ENCODE results near the gene SLC35A4. TPM values are rescaled to one million over a fixed set of nuclear protein-coding genes. Genes with fewer than 3 reads are reported as not detected.

The SLC35A4 gene
- total RNA-seq, 1 donor from 2014 or later, result 7.3 TPM

DNA sequence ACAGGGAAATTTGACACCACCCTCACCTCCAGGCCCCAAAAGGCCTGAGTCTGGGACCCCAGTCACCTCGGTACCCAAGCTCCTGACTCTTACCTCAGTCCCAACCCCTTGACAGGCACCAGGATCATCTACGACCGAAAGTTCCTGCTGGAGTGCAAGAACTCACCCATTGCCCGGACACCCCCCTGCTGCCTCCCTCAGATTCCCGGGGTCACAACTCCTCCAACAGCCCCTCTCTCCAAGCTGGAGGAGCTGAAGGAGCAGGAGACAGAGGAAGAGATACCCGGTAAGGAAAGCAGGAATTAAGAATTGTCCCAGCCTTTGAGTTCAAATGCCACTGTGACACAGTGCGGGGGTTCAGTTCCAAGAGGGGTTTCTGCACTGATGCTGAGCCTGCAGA, 15.8 kb upstream of the SLC35A4 start:
- peak overlapping the region; percentile 80 to 84 (median 83) for H3K4me3 ChIP-seq (ENCODE audit: low read length in 3 of 3)
- peak overlapping the region; percentile 99 for H3K27ac ChIP-seq (ENCODE audit: low read depth, low read length)
- peaks cover 41 to 50% (median 47%) of the 10 kb centered on the region in 3 donors for H3K4me1 ChIP-seq (ENCODE audit: control insufficient read depth in 3 of 3, insufficient read depth in 3 of 3, low read length in 3 of 3)
- H3K9me3 ChIP-seq (ENCODE audit: control insufficient read depth in 3 of 3, low read length in 3 of 3), result no peaks in the 10 kb centered on the region
- H3K36me3 ChIP-seq (ENCODE audit: control insufficient read depth in 3 of 3, insufficient read depth in 3 of 3, low read length in 3 of 3), result peaks cover 14 to 39% (median 34%) of the 10 kb centered on the region in 3 donors
- H3K27me3 ChIP-seq (ENCODE audit: control insufficient read depth in 3 of 3, insufficient read depth in 3 of 3, low read length in 3 of 3), result no peaks in the 10 kb centered on the region
- peak overlapping the region; percentile 94 to 97 (median 95) for H3K9ac ChIP-seq (ENCODE audit: low read depth in 1 of 3, low read length in 3 of 3)

GRCh38 chr5:140549237-140550144, 15.1 kb upstream of the SLC35A4 start:
- H3K36me3 ChIP-seq (ENCODE audit: control insufficient read depth in 3 of 3, insufficient read depth in 3 of 3, low read length in 3 of 3), result peaks cover 14 to 34% (median 31%) of the 10 kb centered on the region in 3 donors
- H3K4me1 ChIP-seq (ENCODE audit: control insufficient read depth in 3 of 3, insufficient read depth in 3 of 3, low read length in 3 of 3), result peaks cover 43 to 54% (median 47%) of the 10 kb centered on the region in 3 donors
- no peaks in the 10 kb centered on the region for H3K27me3 ChIP-seq (ENCODE audit: control insufficient read depth in 3 of 3, insufficient read depth in 3 of 3, low read length in 3 of 3)
- H3K9me3 ChIP-seq (ENCODE audit: control insufficient read depth in 3 of 3, low read length in 3 of 3), result no peaks in the 10 kb centered on the region
- peak overlapping the region in 1 of 3 donors; percentile 41 for H3K4me3 ChIP-seq (ENCODE audit: low read length in 3 of 3)
- H3K27ac ChIP-seq (ENCODE audit: low read depth, low read length), result peak overlapping the region; percentile 99
- H3K9ac ChIP-seq (ENCODE audit: low read depth in 1 of 3, low read length in 3 of 3), result peak overlapping the region; percentile 94 to 97 (median 95)

- Histone ChIP-seq H3K9ac (ENCODE audit: low read depth in 1 of 3, low read length in 3 of 3) (peak overlapping the region in 2 of 3 donors; percentile 94 to 97), H3K9me3 (ENCODE audit: control insufficient read depth in 3 of 3, low read length in 3 of 3) (no peaks in the 10 kb centered on the region), H3K27ac (ENCODE audit: low read depth, low read length) (peak overlapping the region; percentile 99), H3K36me3 (ENCODE audit: control insufficient read depth in 3 of 3, insufficient read depth in 3 of 3, low read length in 3 of 3) (peaks cover 14 to 29% (median 25%) of the 10 kb centered on the region in 3 donors), H3K4me3 (ENCODE audit: low read length in 3 of 3) (no peak overlapping the region), H3K4me1 (ENCODE audit: control insufficient read depth in 3 of 3, insufficient read depth in 3 of 3, low read length in 3 of 3) (peaks cover 45 to 61% (median 47%) of the 10 kb centered on the region in 3 donors), H3K27me3 (ENCODE audit: control insufficient read depth in 3 of 3, insufficient read depth in 3 of 3, low read length in 3 of 3) (no peaks in the 10 kb centered on the region)
Observed at GRCh38 chr5:140550147-140551079, 14.2 kb upstream of the SLC35A4 start.

DNA sequence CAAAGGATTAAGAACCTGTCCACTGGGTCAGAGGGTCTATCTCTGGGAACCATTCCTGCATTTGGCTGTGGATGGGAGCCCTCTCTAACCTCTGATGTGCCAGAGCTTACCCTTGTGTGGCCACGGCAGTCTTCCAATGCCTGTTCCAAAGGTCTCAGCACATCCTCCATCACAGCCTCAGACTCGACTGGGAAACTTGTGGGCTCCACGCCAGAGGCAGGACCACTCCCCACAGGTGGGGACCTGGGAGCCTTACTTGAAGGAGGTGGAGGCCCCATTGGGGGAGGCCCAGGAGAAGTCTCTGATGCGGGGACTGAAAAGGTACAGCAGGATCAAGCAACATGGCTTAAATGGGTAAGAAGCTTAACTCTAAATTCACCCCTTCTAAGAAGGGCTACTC, 12.8 kb upstream of the SLC35A4 start:
- Histone ChIP-seq H3K4me1 (ENCODE audit: control insufficient read depth in 3 of 3, insufficient read depth in 3 of 3, low read length in 3 of 3) (peaks cover 48 to 64% (median 51%) of the 10 kb centered on the region in 3 donors), H3K27ac (ENCODE audit: low read depth, low read length) (no peak overlapping the region), H3K4me3 (ENCODE audit: low read length in 3 of 3) (no peak overlapping the region), H3K36me3 (ENCODE audit: control insufficient read depth in 3 of 3, insufficient read depth in 3 of 3, low read length in 3 of 3) (peaks cover 14 to 29% (median 25%) of the 10 kb centered on the region in 3 donors), H3K9ac (ENCODE audit: low read depth in 1 of 3, low read length in 3 of 3) (no peak overlapping the region), H3K9me3 (ENCODE audit: control insufficient read depth in 3 of 3, low read length in 3 of 3) (no peaks in the 10 kb centered on the region), H3K27me3 (ENCODE audit: control insufficient read depth in 3 of 3, insufficient read depth in 3 of 3, low read length in 3 of 3) (no peaks in the 10 kb centered on the region)

GRCh38 chr5:140553657-140554056, 11.0 kb upstream of the SLC35A4 start:
- Histone ChIP-seq H3K4me1 (ENCODE audit: control insufficient read depth in 3 of 3, insufficient read depth in 3 of 3, low read length in 3 of 3) (peaks cover 37 to 54% (median 43%) of the 10 kb centered on the region in 3 donors), H3K27ac (ENCODE audit: low read depth, low read length) (no peak overlapping the region), H3K36me3 (ENCODE audit: control insufficient read depth in 3 of 3, insufficient read depth in 3 of 3, low read length in 3 of 3) (peaks cover 17 to 35% (median 25%) of the 10 kb centered on the region in 3 donors), H3K9ac (ENCODE audit: low read depth in 1 of 3, low read length in 3 of 3) (no peak overlapping the region), H3K27me3 (ENCODE audit: control insufficient read depth in 3 of 3, insufficient read depth in 3 of 3, low read length in 3 of 3) (no peaks in the 10 kb centered on the region), H3K4me3 (ENCODE audit: low read length in 3 of 3) (no peak overlapping the region), H3K9me3 (ENCODE audit: control insufficient read depth in 3 of 3, low read length in 3 of 3) (no peaks in the 10 kb centered on the region)

GRCh38 chr5:140554454-140554853, 10.2 kb upstream of the SLC35A4 start:
- Histone ChIP-seq H3K4me1 (ENCODE audit: control insufficient read depth in 3 of 3, insufficient read depth in 3 of 3, low read length in 3 of 3) (peaks cover 29 to 46% (median 35%) of the 10 kb centered on the region in 3 donors), H3K27ac (ENCODE audit: low read depth, low read length) (no peak overlapping the region), H3K9ac (ENCODE audit: low read depth in 1 of 3, low read length in 3 of 3) (no peak overlapping the region), H3K27me3 (ENCODE audit: control insufficient read depth in 3 of 3, insufficient read depth in 3 of 3, low read length in 3 of 3) (no peaks in the 10 kb centered on the region), H3K36me3 (ENCODE audit: control insufficient read depth in 3 of 3, insufficient read depth in 3 of 3, low read length in 3 of 3) (peaks cover 20 to 37% (median 25%) of the 10 kb centered on the region in 3 donors), H3K9me3 (ENCODE audit: control insufficient read depth in 3 of 3, low read length in 3 of 3) (no peaks in the 10 kb centered on the region), H3K4me3 (ENCODE audit: low read length in 3 of 3) (no peak overlapping the region)

- Histone ChIP-seq H3K4me1 (ENCODE audit: control insufficient read depth in 3 of 3, insufficient read depth in 3 of 3, low read length in 3 of 3) (peaks cover 17 to 33% (median 25%) of the 10 kb centered on the region in 3 donors), H3K4me3 (ENCODE audit: low read length in 3 of 3) (peak overlapping the region in 1 of 3 donors; percentile 76), H3K36me3 (ENCODE audit: control insufficient read depth in 3 of 3, insufficient read depth in 3 of 3, low read length in 3 of 3) (peaks cover 25 to 37% (median 26%) of the 10 kb centered on the region in 3 donors), H3K27ac (ENCODE audit: low read depth, low read length) (no peak overlapping the region), H3K9me3 (ENCODE audit: control insufficient read depth in 3 of 3, low read length in 3 of 3) (no peaks in the 10 kb centered on the region), H3K27me3 (ENCODE audit: control insufficient read depth in 3 of 3, insufficient read depth in 3 of 3, low read length in 3 of 3) (no peaks in the 10 kb centered on the region), H3K9ac (ENCODE audit: low read depth in 1 of 3, low read length in 3 of 3) (peak overlapping the region in 1 of 3 donors; percentile 97)
Observed at GRCh38 chr5:140555747-140556312, 8.8 kb upstream of the SLC35A4 start.

DNA sequence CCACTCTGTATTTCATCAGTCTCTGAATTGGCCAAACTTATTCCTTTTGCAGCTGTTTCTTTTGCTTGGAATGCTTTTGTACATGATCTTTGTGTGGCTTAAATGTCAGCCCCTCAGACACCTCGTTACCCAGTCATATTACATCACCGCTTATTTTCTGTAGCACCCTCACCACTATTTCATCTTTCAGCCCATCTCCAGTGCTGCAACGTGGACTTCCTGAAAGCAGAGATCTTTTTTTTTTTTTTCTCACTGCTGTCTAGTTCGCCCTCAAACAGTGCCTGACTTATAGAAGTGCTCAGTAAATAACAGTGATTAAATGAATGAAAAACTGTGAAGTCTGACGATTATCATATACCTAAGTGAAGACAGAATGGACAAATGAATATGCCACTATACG, 8.2 kb upstream of the SLC35A4 start:
- peak overlapping the region; percentile 76 to 90 (median 84) for H3K4me3 ChIP-seq (ENCODE audit: low read length in 3 of 3)
- peak overlapping the region; percentile 93 for H3K27ac ChIP-seq (ENCODE audit: low read depth, low read length)
- peak overlapping the region; percentile 84 to 97 (median 95) for H3K9ac ChIP-seq (ENCODE audit: low read depth in 1 of 3, low read length in 3 of 3)
- peaks cover 16 to 35% (median 25%) of the 10 kb centered on the region in 3 donors for H3K4me1 ChIP-seq (ENCODE audit: control insufficient read depth in 3 of 3, insufficient read depth in 3 of 3, low read length in 3 of 3)
- H3K27me3 ChIP-seq (ENCODE audit: control insufficient read depth in 3 of 3, insufficient read depth in 3 of 3, low read length in 3 of 3), result no peaks in the 10 kb centered on the region
- H3K9me3 ChIP-seq (ENCODE audit: control insufficient read depth in 3 of 3, low read length in 3 of 3), result no peaks in the 10 kb centered on the region
- H3K36me3 ChIP-seq (ENCODE audit: control insufficient read depth in 3 of 3, insufficient read depth in 3 of 3, low read length in 3 of 3), result peaks cover 25 to 36% (median 28%) of the 10 kb centered on the region in 3 donors

DNA sequence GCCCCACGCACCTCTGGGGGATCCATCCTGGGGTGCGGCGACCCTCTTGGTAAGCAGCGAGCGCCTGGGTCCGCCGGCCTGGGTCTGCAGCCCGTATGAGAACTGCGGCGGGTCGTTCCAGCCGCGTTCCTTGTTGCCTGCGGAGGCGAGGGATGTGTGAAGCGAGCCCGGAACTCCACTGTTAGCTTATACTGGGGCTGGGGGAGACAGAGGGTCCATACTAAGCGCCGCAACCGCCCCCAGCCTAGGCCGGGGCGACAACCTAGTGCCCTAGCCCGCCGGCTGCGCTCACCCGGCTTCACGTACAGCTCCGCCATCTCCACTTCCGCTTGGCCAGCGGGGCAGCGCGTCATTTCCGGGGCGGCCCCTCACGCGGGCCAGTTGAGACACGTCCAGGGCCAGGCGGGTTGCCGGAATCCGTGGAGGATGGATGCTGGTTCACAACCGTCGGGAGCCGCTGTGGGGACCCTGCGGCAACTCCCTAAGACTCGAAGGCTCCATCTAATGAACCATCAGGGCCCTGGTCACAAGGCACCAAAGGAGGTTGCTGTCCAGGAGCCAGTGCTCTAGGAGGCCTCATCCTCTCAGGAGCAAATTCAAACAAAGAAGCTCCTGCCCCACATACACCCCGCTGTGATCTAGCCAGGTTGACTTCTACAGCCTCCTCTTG, 7.4 kb upstream of the SLC35A4 start, which contains the start of gene SRA1:
TSS of gene SRA1 (minus strand) at position 338 of the 670 bp plus-strand sequence. CDS start at position 317, 21 bp downstream.
- H3K27me3 ChIP-seq (ENCODE audit: control insufficient read depth in 3 of 3, insufficient read depth in 3 of 3, low read length in 3 of 3), result no peaks in the 10 kb centered on the region
- H3K27ac ChIP-seq (ENCODE audit: low read depth, low read length), result peak within 1 kb of the TSS; percentile 93
- peaks cover 20 to 32% (median 32%) of the 10 kb centered on the region in 3 donors for H3K36me3 ChIP-seq (ENCODE audit: control insufficient read depth in 3 of 3, insufficient read depth in 3 of 3, low read length in 3 of 3)
- peaks cover 23 to 43% (median 33%) of the 10 kb centered on the region in 3 donors for H3K4me1 ChIP-seq (ENCODE audit: control insufficient read depth in 3 of 3, insufficient read depth in 3 of 3, low read length in 3 of 3)
- no peaks in the 10 kb centered on the region for H3K9me3 ChIP-seq (ENCODE audit: control insufficient read depth in 3 of 3, low read length in 3 of 3)
- peak within 1 kb of the TSS; percentile 84 to 97 (median 95) for H3K9ac ChIP-seq (ENCODE audit: low read depth in 1 of 3, low read length in 3 of 3)
- H3K4me3 ChIP-seq (ENCODE audit: low read length in 3 of 3), result peak within 1 kb of the TSS; percentile 76 to 90 (median 84)
